DOHH2 (cell line): ENCODE data around the gene EHBP1L1.

Source experiments
- EZH2phosphoT487 ChIP-seq: fragments of 200-600 bp; sonication (generic); IDR thresholded peaks from 2 replicates; pipeline ENCODE4 v1.6.1; 2017; ENCODE audit warnings: borderline replicate concordance, mild to moderate bottlenecking, antibody characterized with exemption, low read length, moderate library complexity, mixed read lengths
- TF ChIP-seq, protein P1 (sequence below): fragments of 200-600 bp; sonication (generic); IDR thresholded peaks from one replicate; pipeline ENCODE4 v1.5.1; 2014; ENCODE audit warnings: antibody characterized with exemption, mild to moderate bottlenecking, low read depth, low read length; ENCODE audit not compliant: poor library complexity, severe bottlenecking

GRCh38 chr11:65595131-65595530, 19.3 kb downstream of the EHBP1L1 start:
- TF ChIP-seq, protein P1, sequence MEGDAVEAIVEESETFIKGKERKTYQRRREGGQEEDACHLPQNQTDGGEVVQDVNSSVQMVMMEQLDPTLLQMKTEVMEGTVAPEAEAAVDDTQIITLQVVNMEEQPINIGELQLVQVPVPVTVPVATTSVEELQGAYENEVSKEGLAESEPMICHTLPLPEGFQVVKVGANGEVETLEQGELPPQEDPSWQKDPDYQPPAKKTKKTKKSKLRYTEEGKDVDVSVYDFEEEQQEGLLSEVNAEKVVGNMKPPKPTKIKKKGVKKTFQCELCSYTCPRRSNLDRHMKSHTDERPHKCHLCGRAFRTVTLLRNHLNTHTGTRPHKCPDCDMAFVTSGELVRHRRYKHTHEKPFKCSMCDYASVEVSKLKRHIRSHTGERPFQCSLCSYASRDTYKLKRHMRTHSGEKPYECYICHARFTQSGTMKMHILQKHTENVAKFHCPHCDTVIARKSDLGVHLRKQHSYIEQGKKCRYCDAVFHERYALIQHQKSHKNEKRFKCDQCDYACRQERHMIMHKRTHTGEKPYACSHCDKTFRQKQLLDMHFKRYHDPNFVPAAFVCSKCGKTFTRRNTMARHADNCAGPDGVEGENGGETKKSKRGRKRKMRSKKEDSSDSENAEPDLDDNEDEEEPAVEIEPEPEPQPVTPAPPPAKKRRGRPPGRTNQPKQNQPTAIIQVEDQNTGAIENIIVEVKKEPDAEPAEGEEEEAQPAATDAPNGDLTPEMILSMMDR: no peak
- no peak for TF ChIP-seq EZH2phosphoT487
